ENCODE data around the gene KIRREL3.
"Not testable (repeated sequence)": the region's sequence is repeated elsewhere in the genome, so short reads cannot be mapped to it uniquely, and the experiment has no call there.

KIRREL3 gene

GRCh38 chr11:126385991-126386728 lies 614.4 kb downstream of the KIRREL3 start:
- no peak for TF ChIP-seq CTCF (IDR thresholded peaks at IDR 0.05; ENCODE audit: borderline replicate concordance, insufficient read depth, low read depth, low read length)
- no peak overlapping the region for H3K4me3 ChIP-seq (ENCODE audit: low read depth, low read length)

GRCh38 chr11:126384449-126385070 lies 616.0 kb downstream of the KIRREL3 start:
- TF ChIP-seq CTCF (IDR thresholded peaks at IDR 0.05; ENCODE audit: borderline replicate concordance, insufficient read depth, low read depth, low read length): no peak

GRCh38 chr11:126383339-126384335 lies 616.9 kb downstream of the KIRREL3 start:
- H3K4me3 ChIP-seq (ENCODE audit: low read depth, low read length): no peak overlapping the region
- no peak for TF ChIP-seq CTCF (IDR thresholded peaks at IDR 0.05; ENCODE audit: borderline replicate concordance, insufficient read depth, low read depth, low read length)

More at GRCh38 chr11:126384449-126385070, 616.0 kb downstream of the KIRREL3 start:
- no peak overlapping the region for H3K4me3 ChIP-seq (ENCODE audit: low read depth, low read length)

- H3K4me3 ChIP-seq (ENCODE audit: low read depth, low read length): not testable (repeated sequence)
These were observed 617.9 kb downstream of the KIRREL3 start for GRCh38 chr11:126382641-126383040.

GRCh38 chr11:126381960-126382359 lies 618.6 kb downstream of the KIRREL3 start:
- H3K4me3 ChIP-seq (ENCODE audit: low read depth, low read length): not testable (repeated sequence)

- no peak for TF ChIP-seq CTCF (IDR thresholded peaks at IDR 0.05; ENCODE audit: borderline replicate concordance, insufficient read depth, low read depth, low read length)
- no peak overlapping the region for H3K4me3 ChIP-seq (ENCODE audit: low read depth, low read length)
These were observed 619.7 kb downstream of the KIRREL3 start for GRCh38 chr11:126380909-126381308.

GRCh38 chr11:126378763-126379162 lies 621.8 kb downstream of the KIRREL3 start:
- no peak for TF ChIP-seq CTCF (IDR thresholded peaks at IDR 0.05; ENCODE audit: borderline replicate concordance, insufficient read depth, low read depth, low read length)
- no peak overlapping the region for H3K4me3 ChIP-seq (ENCODE audit: low read depth, low read length)

All from GM12875 (cell line).